Loucy (cell line): ENCODE data around the gene ARHGAP42.

Source experiments
- CTCF ChIP-seq: fragments of 200-600 bp; sonication (generic); conservative IDR thresholded peaks from 2 replicates; pipeline ENCODE4 v1.5.1; 2014; ENCODE audit warnings: mild to moderate bottlenecking, antibody characterized with exemption, low read length
- EZH2phosphoT487 ChIP-seq: fragments of 200-600 bp; IDR thresholded peaks from 2 replicates; pipeline ENCODE4 v1.6.1; 2018; ENCODE audit warnings: antibody characterized with exemption, mild to moderate bottlenecking, moderate library complexity, borderline replicate concordance

- TF ChIP-seq CTCF: no peak
- no peak for TF ChIP-seq EZH2phosphoT487
Measured at GRCh38 chr11:100777736-100778135, 90.6 kb downstream of the ARHGAP42 start.
